Mucosa of gallbladder (tissue), 1 donor: Measurements from ENCODE around the gene MAD1L1. TPM values are rescaled to one million over a fixed set of nuclear protein-coding genes. Genes with fewer than 3 reads are reported as not detected.

Experiments
- DNase-seq: peaks from one replicate; pipeline ENCODE4 v3.0.0-alpha.2; 2020; ENCODE audit warnings: low spot score
- total RNA-seq: library from RNA; stranded (reverse); gene quantifications from one replicate; pipeline ENCODE4 v1.2.1, GENCODE V29; 2021
- donor health status: DM: no; HTN: no; CAD: no.

Gene MAD1L1
- total RNA-seq, 1 donor from 2014 or later = 50.5 TPM

DNA sequence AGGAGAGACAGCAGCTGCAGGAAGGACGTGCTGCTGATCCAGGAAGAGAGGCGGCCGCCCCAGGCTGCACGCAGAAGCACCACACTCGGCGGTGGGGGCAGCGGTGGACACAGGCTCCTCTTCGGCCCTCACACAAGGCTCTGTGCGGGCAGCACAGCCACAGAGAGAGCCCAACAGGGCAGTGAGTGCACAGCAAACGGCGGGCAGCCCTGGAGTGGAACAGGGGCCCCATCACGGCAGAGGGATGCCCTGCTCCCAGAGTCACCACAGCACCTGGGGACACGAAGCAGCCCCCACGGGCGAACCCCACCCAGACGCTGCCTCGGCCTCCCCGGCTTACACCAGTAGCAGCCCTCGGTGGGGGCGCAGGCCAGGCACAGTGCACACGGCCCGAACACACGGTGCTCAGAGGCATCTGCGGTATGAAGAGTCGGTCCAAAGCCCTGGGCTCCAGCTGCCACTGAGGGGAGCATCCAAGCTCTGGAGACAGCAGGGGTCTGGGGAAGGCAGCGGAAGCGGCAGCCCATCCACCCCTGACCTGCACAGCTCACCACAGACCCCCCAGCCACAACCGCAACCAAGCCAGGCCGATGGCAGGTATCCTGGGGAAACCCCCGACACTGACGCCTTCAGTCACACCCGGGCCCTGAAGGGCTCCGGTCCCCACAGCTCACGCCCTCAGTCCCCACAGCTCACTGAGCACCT, 26.1 kb upstream of the MAD1L1 start:
- no peak for DNase-seq

DNA sequence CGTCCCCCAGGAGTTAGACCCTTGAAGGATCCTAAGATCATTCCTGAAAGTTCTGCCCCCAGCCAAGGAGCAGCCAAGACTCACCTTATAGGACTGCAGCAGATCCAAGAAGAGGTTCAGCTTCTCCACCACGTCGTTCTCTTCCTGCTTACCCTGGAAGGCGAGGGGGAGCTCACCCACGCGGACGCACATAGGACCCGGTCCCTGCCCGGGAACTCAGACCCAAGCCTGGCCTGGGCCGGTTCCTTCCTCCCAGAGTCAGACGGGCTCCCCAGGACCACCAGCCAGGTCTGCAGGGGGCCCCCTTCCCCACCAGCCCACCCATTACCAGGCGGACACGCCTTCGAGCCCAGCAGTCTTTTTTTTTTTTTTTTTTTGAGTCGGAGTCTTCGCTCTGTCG, 24.9 kb upstream of the MAD1L1 start:
- no peak for DNase-seq

DNA sequence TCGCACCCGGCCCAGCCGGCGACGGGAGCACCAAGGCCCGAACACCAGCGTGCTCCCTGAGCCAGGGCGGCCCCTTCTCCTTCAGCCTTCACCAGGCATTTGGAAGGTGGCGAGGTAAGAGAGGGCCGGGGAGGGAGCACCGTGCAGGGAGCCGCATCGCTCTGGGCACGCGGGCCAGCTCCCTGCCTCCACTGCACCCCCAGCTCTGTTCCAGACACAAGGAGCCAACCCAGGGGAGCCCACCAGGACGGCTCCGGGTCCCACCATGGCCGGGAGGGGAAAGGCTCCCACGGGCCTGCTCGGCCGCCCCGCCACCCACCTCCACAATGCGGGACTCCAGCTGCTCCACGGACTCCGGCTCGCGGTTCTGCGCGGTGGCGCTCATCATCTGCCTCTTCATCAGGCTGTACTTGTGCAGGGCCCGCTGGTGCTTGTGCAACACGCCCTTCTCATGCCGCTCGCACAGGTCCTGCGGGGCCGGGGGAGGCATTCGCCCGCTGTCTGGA, 24.4 kb upstream of the MAD1L1 start:
- no peak for DNase-seq

DNA sequence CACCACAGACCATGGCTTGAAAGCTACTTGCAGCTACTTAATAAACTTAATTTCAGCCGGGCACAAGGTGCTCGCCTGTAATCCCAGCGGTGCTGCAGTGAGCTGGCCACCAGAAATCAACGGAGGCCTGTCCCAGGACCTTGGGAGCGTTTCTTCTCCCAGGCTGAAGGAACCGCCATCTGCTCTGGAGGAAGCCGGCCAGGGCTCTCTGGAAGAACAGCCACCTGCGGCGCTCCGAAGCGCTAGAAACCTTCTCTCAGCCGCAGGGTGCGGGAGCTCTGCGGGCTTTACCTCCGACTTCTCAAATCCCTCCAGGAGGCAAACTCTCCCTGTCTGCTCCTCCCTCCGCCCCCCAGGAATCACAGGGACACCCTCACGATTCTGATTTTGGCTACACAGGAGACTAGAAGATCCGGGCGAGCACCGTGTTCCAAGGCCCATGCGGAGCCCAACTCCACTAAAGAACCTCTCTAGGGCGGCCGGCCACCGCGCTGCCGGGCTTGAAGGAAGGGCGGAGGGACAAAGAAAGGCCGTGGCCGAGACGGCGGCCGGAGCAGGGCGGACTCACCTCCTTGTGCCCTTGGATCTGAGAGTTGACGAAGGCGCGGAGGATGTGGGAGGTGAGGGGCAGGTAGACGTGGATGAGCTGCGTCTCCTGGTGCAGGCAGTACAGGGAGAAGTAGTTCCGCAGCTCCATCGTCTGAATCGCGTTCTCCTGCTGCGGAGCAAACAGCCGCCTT, 23.7 kb upstream of the MAD1L1 start:
- no peak for DNase-seq

DNA sequence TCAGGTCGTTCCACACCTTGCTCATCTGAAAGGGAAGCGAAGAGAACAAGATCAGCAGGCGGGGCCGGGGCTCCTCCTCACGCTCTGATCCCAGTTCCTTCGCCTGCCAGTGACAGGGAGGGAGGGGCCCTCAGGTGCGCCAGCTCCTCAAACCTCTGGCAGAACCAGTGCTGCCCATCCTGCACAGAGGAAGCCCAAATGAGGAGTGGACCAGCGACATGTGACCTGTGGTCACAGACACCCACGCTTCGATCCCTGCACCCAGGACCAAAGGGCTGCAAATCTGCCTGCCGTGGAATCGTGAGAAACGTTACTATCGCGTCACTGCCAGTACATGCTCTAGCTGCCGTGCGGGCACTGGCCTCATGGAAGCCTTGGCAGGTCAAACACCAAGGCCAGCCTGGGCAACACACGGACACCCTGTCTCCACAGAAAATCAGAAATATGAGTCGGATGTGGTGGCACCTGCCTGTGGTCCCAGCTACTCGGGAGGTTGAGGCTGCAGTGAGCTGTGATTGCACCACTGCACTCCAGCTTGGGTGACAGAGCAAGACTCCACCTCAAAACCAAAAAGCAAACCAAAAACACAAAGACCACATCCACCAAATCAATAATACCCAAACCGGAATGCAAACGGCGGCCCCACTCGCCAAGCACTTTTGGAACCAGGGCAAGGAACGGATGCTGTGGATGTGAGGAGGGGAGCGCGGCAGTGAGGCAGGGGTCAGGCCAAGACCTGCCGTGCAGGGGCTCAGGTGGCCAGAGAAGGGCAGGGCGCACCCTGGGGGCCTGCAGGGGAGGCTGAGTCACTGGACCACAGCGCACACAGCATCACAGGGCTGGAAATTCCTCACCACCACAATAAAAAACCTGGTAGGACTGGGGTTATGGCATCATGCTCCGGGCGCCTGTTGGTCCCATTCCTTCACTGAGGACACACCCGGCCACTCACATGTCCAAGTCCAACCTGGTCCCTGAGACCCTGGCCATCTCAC, 22.7 kb upstream of the MAD1L1 start:
- no peak for DNase-seq

DNA sequence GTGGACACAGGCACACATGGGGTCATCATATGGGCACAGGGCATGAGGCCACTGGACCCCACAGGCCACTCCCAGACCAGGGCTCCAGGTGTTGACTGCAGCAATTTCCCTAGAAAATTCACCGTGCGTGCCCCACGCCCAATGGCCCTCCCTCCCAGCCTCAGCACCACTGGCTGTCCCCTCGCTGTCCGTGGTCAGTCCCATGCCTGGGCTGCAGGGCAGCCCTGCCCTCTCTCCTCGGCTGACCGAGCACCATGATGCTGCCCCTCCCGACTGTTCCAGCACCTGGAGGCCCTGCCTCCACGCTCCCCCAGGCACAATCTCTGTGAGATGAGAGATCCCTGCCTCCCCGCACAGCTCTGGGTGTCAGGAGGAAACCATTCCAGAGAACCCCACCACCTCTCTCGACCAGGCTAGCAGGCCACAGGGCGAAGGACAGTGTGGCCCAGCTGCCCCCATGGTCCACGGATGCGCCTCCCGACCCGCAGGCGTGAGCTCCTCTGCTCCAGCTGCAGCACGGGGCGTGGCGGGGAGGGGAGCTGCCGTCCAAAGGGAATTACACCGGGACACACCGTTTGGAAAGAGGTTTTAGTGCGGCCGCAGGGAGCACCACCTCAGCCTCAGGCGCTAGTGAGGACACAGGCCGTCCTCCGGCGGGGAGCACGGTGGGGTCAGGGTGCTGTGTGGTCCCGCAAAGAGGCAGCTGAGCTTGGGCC, 21.8 kb upstream of the MAD1L1 start:
- no peak for DNase-seq

DNA sequence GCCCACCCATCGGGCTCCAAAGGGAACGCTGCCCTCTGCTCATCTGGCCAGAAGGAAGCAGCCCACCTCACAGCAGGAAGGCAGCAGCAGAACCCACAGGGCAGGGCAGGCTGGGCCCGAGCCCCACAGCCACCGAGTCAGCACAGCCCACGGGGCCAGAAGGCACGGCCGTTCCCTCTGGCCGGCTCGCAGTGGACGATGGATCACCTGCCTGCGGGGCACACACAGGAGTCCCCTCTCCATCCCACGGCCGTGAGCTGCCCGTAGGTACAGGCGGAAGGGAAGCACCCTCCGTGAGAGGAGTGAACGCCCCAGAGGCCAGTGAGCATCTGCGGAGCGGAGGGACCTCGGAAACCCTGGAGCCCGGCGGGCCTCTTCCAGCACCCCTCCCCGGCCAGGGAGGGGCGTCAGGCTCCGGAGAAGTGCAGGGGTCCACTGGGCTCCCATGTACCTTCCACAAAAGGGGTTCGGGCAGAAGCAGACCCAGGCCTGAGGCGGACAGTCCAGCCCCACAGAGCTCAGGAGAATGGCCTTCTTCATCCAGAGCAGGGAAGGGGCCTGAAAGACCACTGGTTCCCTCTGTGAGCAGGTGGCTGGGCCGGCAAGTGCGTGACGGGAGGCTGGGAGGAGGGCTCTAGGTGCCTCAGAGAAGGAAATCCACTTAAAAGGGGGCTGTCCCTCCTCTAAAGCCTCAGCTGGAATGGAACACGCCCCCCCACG, 20.9 kb upstream of the MAD1L1 start:
- DNase-seq = no peak

DNA sequence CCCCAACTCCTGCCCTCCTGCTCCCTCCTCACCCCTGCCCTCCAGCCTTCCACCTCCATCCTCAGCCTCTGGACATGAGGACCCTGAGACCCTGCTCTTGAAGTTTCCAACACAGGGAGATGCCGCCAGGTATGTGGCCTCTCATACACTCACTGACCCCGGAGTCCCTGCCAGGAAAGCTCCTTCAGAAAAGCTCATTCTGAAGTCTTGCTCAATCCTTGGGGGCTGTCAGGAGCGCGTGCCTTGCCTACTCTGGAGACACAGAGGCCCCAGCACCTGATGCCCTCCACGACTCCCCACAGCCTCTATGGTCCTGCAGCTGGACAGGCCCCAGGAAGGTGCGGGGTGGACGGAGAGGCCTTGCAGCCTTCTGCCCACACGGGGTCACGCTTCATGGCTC, 20.3 kb upstream of the MAD1L1 start:
- DNase-seq = no peak

DNA sequence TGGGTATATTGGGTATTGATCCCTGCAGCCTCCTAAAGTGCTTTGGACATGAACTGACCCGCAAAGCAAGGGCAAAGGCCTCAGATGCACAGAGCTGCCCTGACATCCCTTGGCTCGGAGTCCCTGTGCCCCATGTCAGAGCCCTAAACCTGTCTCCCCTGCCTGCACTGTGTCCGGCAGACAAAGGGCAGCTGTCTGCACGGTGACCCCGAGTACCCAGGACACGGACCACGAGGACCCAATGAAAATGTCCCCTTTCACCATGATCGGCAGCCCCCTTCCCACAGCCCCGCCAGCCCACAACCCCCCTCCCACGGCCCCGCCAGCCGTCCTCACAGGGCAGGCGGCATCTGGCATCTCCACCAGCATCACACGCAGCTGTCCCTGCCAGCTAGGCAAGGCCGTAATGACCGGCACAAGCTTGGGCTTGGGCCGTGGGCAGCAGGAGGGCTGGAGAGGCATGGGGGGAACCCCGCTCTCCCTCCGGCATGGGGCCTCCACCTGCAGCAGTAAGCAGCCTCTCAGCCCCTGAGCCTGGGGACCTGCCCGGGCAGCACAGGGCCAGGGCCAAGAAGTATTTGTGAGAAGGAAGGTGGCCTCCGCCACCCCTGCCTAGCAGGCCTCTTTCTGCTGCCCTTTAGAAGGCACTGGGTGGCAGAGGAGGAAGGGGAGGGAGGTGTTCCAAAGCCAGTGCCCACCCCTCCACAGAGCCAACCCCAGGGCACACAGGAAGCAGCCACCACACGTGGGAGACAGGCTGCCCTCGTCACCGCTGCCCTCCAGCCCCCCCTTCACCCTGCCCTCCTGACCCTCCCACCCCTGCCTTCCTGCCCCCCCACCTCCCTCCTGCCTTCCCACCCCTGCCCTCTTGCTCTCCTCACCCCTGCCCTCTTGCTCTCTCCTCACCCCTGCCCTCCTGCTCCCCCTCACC, 19.4 kb upstream of the MAD1L1 start:
- DNase-seq = no peak

DNA sequence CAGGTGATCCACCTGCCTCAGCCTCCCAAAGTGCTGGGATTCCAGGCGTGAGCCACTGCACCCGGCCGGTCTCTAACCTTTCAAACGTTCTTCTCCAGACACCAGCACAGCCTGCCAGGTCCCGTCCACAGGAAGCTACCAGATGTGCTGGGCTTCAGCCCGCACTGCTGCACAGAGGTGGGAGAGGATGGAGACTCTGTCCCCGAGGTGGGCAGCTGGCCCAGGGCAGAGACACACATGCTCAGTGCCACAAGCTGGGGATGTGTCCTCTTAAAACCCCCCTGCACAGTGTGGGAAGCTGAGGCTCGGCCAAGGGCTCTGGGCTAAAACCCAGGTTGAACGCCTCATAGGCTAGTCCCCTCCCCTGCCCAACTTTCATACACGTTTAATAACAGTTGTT, 18.6 kb upstream of the MAD1L1 start:
- DNase-seq = no peak

DNA sequence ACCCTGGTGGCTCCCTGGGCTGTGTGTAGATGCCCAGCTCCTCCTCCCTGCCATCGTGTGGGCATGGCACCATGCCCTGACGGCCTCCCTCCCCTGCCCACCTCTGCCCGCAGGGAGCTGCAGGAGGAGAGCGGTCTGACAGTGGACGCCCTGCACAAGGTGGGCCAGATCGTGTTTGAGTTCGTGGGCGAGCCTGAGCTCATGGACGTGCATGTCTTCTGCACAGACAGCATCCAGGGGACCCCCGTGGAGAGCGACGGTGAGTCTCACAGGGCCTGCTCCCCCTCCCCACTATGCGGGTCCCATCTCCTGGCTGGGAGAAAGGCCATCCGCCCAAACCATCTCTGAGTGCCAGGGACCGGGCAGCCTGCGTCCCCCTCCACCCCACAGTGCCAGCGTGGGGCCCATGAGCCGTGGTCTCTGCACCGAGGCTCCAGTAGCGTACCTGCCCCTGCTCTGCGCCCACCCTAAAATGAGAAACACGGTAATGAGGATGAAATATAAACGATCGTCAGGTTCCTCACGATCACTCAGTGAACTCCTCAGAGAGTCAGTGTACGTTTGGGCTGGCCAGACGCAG, 17.1 kb upstream of the MAD1L1 start:
- no peak for DNase-seq

DNA sequence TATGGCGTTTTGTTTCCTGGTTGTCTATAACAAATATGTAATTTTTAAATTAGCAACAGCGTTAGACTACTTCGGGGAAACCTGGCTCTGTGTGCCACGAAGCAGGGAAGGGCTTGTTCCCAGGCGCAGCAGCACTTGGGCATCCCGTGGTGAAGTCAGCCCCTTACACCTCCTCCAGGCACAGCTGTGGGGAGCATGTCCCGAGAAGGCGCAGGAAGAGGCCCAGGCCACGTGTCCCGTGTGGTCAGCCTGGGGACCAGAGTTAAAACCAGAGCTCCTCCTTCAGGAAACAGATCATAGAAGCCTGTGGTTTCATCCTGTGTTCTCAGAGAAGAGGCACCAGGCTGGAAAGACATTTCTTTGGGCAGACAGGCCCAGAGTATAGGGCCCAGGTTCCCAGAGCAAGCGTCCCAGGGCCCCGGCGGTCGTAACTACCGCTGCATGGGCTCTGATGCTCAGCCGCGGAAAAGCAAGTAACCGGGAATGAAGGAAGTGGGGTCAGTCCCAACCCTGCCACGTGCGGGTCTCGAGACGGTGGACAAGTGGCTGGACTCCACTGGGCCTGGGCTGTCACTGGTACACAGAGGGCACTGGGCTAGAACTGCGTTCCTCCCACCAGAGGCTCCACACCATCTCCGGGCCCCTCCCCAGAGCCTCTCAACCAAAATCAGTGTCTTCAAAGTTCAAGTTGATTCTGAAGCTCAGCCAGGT, 16.4 kb upstream of the MAD1L1 start:
- peak; percentile 67 for DNase-seq

DNA sequence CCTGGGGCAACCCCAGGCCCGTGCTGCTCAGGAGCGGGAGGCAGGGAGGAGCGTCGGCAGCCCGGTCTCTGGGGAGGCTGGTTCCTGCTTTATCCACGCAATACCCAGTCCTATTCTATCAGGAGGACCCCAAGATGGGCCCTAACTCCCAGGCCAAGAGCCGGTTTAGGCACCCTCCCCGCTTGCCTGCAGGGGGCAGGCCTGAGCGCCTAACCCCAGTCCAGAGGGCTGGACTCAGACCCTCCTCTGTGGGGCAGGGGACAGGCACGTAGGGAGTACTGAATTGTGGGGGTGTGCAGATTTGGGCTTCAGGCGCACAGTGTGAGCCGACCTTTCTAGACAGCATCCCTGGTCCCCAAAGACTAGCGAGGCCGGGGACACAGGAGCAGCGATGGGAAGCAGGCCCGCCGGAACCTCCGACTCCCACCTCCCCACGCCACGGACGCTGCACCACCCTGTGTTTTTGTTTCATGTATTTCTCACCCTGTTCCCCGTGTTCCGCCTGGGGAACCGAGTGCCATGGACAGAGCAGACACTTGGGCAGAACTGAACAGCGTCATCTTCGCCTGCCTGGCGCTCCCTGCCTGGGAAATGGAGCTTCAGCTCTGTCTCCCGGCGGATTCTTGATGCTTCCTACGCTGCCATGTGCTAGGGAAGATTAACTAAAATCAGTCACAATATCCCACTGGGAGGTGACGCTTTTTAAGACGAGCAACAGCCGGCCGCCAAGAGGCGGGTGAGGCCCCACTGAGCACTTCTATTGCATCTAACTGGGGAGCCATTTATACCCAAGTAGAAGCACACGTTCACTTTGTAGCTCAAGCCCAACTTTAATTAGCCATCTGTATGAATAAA, 14.6 kb upstream of the MAD1L1 start:
- DNase-seq = no peak

DNA sequence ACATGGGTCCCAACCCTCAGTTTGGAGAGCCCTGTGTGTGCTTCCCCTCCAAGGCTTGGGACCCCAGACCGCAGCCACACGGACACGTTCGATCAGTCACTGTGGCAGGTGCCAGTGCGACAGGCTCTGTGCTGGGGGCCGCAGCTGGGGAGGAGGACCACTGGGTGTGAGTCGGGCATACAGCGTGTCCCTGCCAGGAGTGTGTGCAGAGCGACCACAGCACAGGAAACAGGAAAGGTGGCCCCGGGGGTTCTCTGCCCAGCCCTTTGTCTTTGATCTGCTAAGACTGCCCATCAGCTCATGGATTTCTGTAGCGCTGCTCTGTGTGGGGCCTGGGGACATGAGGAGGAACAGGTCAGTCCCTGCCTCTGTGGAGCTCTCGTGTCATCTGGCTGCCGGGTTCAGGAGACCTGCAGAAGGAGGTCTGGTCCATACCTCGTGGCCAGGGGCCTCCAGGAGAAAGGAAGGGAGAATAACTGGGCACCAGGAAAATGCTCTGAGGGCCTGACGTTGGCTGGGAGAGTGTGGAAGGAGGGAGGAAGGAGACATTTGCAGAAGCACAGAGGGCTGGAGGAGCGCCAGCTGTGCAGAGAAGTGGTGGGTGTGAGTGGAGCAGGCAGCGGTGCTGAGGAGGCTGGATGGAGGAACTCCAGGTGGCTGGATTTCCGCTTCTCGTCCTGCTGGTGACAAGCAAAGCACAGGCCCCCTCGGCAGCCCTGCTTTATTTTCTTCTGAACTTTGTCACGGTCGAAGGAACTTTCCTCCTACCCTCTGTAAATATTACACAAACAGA, 13.3 kb upstream of the MAD1L1 start:
- no peak for DNase-seq

DNA sequence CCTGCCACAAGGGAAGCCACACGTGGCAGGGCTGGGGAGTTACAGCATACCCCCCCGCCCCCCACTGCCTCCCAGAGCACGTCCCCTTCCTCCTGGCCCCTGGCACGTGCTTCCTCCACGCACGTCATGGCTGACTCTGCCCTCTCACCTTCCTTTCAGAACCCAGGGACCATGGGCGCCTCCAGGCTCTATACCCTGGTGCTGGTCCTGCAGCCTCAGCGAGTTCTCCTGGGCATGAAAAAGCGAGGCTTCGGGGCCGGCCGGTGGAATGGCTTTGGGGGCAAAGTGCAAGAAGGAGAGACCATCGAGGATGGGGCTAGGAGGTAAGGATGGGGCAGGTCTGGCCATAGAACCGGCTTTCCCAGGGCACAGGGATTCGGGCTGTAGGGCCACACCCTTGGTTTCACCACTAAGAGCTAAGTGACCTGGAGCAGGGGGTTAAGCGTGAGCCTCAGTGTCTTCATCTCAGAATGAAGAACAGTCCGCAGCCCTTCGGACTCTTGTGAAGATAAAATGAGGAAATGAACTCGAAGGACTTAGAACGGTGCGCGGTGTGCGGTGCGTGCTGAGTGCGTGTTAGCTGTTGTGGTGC, 11.8 kb upstream of the MAD1L1 start:
- no peak for DNase-seq

DNA sequence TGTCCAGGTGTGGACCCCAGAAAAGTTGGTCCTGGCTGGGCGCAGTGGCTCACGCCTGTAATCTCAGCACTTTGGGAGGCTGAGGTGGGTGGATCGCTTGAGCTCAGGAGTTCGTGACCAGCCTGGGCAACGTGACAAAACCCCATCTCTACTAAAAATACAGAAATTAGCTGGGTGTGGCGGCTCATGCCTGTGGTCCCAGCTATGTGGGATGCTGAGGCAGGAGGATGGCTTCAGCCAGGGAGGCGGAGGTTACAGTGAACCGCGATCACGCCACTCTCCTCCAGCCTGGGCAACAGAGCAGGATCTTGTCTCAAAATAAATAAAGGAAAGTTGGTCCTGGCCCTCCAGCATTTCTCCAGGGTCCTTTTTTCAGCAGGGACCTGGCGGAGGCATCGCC, 10.7 kb upstream of the MAD1L1 start:
- DNase-seq = no peak
